GM21825 (cell line): ENCODE results near the gene TOM1L2.
"Not testable (repeated sequence)": the region's sequence is repeated elsewhere in the genome, so short reads cannot be mapped to it uniquely, and the experiment has no call there.

ENCODE experiments used
- ATAC-seq: cut with Tn5 transposase; IDR thresholded peaks from one replicate; pipeline ENCODE4 v1.9.1; 2021; ENCODE audit warnings: mild to moderate bottlenecking, moderate library complexity; ENCODE audit not compliant: unreplicated experiment

Gene TOM1L2

DNA sequence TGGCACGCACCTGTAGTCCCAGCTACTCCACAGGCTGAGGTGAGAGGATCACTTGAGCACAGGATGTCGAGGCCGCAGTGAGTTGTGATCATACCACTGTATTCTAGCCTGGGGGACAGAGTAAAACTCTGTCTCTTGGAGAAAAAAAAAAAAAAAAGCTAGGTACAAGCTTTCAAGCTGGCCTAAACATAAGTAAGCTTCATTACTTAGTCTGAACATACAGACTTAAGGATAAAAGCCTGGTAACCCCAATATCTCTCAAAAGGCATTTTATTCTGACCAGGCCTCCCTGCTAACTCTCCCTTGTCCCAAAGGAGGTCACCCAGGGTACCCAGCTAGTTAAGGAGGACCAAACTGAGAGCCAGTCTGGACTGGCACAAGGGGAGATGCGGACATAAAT is 46.2 kb downstream of the TOM1L2 start:
- no peak for ATAC-seq

DNA sequence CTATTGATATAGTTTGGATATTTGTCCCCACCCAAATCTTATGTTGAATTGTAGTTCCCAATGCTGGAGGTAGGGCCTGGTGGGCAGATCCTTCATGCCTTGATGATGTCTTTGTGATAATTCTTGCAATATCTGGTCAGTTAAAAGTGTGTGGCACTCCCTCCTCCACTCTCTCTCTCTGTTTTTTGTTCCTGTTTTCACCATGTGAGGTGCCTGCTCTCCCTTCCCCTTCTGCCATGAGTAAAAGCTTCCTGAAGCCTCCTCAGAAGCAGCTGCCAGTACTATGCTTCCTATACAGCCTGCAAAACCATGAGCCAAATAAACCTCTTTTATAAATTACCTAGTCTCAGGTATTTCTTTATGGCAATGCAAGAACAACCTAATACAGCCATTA is 47.3 kb downstream of the TOM1L2 start:
- no peak for ATAC-seq

DNA sequence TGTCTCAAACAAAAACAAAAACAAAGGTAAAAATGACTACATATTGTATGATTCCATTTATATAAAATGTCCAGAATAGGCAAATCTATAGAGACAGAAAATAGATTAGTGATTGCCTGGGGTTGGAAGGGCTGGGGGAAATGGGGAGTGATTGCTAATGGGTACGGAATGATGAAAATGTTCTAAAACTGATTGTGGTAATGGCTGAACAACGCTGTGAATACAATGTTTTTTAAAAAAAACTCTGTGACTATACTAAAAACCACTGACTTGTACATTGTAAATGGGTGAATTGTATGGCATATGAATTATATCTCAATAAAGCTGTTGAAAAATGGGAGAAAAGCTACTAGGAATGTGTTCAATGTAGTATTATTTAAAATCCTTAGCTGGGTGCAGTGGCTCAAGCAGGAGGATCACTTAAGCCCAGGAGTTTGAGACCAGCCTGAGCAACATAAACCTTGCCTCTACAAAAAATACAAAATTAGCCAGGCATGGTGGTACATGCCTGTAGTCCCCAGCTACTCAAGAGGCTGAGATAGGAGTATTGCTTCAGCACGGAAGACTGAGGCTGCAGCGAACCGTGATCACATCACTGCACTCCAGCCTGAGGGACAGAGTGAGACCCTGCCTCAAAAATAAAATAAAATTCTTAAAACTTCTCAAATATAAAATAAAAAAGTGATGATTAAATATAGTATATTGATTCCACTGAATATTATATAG is 47.9 kb downstream of the TOM1L2 start:
- no peak for ATAC-seq

DNA sequence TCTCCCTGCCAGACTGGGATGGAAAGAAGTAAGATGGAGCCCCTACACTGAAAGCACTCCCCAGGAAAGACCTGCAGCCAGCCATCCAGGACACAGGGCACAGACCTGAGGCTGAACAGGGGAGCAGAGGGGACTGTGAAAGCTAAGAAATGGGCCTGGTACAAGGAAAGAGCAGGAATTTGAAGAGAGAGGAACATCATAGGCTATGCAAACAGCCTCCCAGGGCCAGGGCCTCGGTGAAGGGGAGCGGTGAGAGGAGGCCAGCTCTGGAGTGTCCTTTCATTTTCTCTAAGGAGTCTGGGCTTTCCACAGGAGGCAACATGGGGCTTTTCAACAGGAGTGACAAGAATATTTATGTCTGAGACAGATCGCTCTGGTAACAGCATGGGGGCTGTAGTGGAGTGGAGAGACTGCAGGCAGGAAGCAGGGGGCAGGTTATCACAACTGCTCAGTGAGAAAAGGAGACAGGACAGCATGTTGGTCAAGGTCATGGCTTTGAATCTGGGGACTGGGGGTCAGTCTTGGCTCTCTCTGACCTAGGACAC is 50.1 kb downstream of the TOM1L2 start:
- no peak for ATAC-seq

DNA sequence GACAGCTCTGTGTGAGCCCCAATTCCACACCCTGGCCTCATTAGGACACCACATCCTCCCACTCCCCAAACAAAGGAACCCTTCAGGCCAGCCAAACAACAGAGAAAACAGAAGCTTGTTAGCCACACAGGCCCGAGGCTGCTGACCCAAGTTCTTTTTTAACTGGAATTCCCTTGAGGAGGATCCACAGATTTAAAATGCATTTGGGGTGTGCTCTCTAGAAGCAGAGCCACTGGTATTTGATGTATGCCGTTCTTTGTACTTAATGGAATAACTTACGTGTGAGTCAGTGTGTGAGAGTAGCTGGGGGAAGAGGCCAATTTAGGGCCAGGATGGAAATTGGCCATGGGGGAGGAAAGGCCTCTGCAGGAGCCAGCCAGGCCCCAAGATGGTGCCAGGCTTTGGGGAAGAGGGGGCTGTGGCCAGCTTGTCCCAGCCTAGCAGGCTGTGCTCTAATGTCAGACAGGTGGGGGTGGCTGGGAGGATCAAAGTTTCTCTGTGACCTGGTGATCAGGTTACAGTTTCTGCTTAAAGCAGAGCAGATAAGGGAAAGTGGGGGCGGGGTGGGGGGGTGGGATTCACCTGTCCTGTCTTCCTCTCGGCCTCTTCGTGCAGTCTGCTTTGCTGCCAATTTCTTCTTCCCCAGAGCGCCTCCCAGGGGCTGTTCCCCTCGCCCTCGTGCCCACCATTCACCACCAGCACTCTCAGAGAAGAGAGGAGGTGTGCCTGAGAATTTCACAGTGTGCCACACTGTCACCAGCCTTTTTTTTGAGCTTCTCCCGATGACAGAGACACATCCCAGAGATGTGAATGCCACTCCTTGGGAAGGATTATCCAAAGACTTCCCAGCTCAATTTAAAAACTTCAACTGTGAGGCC is 50.8 kb downstream of the TOM1L2 start:
- no peak for ATAC-seq

DNA sequence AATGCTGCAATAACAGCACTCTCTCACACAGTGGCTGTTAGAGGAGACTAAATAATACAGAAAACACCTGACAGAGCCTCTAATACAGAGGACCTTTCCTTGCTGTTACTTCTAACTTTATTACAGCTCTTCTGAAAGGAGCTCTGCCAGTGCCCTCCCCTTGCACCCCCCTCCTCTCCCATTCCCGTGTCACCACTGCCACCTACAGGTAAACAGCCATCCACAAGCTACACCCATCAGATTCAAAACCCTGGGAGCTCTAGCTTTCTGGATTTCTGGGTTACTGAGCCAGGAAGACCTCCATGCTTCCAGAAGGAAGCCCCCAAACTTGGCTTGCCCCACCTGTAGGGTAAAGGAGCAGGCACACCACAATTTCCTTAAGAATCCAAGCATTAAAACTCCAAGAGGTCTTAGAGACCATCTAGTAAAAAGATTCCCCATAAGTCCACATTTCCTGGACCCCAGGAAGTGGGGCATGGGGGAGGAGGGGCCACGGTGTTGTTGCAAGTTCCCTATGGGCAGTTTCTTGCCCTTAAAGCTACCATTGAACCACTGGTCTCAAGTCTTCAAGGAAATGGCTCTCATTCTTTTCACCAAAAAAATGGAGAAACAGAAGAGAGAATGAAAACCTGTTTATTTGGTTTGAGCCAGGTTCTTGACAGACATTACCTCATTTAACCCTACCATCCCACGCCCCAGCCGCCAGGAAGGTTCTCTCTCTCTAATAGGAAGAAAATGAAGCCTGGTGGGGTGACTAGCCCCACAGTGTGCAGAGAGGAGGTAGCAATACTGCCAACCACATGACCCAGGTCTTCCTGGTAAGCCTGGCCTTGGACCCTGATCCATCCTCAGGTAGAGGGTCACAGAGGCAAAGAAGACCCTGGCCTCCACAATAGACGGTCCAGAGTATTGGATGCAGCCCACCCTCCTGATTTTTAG is 52.8 kb downstream of the TOM1L2 start:
- ATAC-seq, result no peak

DNA sequence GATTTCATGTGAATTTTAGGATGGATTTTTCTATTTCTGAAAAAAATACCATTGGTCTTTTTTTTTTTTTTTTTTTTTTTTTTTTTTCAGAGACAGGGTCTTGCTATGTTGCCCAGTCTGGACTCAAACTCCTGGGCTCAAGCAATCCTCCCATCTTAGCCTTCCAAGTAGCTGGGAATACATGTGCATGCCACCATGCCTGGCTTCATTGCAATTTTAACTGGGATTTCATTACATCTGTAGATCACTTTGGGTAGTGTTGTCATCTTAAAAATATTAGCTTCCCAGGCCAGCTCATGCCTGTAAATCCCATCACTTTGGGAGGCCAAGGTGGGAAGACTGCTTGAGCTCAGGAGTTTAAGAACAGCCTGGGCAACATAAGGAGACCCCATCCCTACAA is 54.8 kb downstream of the TOM1L2 start:
- ATAC-seq, result no peak

DNA sequence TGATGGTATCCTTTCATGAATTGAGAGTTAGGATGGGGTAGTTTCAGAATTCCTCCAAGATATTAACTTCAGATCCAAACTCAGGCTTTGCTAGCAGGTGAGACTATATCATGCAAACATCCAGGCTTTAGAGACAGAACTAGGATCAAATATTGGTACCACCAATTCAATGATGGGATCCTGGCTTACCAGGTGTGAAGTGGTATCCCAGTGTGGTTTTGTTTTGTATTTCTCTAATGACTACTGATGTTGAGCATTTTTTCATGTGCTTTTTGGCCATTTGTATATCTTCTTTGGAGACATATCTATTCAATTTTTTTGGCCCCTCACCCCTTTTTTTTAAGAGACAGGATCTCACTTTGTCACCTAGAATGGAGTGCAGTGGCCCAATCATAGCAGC is 57.0 kb downstream of the TOM1L2 start:
- no peak for ATAC-seq

DNA sequence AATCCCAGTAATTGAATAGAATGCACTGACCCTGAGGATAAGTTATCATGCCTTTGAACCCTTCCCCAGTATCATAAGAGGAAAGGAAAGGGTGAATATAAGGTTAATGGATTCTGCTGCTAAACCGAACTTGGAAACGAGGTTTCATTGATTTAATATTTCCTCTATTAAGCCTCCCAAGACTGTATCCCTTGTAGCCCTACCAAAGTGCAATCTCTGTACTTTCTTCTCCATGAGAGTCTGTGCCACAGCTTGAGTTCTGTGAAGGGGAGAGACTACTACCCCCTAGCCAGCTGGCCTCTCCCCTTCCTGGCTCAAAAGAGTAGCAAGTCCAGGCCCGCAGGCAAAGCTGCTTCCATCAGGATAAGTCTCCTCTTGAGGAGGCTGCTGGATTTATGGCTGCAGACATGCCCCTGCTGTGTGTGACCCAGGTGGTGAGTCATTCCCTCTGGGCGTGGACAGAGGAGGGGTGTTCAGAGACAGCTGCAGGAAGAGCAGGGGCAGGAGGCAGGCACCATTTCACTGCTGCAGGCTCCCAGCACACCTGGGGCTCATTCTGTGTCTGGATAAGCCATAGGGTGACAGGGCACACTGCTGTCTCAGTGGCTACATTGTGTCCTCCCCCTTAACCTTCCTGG is 58.4 kb downstream of the TOM1L2 start:
- no peak for ATAC-seq

DNA sequence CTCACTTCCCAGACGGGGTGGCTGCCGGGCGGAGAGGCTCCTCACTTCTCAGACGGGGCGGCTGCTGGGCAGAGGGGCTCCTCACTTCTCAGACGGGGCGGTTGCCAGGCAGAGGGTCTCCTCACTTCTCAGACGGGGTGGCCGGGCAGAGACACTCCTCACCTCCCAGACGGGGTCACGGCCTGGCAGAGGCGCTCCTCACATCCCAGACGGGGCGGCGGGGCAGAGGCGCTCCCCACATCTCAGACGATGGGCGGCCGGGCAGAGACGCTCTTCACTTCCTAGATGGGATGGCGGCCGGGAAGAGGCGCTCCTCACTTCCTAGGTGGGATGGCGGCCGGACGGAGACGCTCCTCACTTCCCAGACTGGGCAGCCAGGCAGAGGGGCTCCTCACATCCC is 59.9 kb downstream of the TOM1L2 start:
- not testable (repeated sequence) for ATAC-seq

DNA sequence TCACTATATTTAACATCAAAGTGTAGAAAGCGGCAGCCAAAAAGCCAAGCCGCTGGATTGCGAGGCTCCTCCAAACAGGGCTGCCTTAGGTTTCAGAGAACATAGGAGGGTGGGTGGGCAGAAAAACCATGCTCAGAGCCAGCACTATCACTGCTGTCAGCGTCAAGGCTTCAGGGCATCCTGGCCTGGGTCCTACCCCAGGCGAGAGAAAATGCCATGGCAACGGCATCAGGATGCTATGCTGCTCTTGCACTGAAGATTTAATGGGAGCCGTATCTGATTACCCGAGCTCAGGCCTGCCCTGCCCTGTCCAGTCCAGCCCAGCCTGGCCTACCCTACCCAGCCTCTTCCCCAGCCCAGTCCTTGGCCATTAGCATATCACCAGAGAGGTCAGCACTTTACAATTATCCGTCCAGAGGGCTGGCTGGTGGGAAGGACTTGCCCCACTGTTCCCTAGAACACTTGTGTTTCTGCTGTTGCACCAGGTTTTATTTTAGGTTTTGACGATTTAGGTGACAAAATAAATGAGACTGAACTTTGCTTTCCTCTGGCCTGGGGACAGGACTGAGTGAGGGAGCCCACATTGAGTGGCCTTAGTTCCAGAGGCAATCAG is 61.1 kb downstream of the TOM1L2 start:
- ATAC-seq, result no peak

DNA sequence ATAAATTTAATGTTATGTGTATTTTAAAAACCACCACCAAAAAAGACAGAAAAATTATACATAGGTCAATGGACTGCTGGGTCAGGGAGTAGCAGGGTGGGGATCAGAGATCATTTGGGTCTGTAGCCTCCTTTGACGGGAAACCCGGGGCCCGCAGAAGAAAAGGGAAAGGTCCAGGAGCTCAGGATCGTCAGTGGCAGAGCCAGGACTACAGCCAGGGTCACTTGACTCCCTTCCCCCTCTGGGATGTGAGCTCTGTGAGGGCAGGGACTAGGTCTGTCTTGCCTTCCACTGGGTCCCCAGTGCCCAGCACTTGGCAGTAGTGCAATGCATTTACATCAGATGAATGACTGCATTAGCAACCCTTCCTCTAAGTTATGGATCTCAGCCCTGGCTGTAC is 62.1 kb downstream of the TOM1L2 start:
- no peak for ATAC-seq

DNA sequence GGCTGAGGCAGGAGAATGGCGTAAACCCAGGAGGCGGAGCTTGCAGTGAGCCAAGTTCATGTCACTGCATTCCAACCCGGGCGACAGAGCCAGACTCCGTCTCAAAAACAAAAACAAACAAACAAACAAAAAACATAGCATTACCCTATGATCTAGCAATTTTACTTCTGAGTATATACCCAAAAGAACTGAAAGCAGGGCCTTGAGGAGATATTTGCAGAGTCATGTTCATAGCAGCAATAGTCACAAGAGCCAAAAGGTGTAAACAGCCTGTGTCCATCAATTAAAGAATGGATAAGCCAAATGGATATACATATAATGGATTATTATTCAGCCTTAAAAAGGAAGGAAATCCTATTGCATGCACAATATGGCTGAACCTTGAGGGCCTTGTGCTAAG is 63.1 kb downstream of the TOM1L2 start:
- no peak for ATAC-seq

DNA sequence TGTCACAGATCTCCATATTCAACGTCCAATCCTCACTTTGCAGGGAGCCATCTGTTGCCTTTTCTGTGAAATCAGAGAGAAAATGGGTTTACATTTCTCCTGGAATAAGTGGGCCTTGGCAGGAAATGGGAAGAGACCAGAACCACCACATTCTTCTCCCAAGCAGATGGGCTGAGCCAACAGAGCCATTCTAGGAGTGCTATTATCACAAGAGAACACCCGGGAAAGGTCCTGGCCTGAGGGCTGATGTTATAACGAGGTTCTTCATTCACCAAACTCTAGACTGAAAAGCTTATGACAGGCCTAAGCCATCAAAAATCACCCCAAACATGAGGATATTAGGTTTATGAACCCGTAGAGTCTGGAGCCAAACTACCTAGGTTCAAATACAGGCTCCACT is 64.7 kb downstream of the TOM1L2 start:
- no peak for ATAC-seq

DNA sequence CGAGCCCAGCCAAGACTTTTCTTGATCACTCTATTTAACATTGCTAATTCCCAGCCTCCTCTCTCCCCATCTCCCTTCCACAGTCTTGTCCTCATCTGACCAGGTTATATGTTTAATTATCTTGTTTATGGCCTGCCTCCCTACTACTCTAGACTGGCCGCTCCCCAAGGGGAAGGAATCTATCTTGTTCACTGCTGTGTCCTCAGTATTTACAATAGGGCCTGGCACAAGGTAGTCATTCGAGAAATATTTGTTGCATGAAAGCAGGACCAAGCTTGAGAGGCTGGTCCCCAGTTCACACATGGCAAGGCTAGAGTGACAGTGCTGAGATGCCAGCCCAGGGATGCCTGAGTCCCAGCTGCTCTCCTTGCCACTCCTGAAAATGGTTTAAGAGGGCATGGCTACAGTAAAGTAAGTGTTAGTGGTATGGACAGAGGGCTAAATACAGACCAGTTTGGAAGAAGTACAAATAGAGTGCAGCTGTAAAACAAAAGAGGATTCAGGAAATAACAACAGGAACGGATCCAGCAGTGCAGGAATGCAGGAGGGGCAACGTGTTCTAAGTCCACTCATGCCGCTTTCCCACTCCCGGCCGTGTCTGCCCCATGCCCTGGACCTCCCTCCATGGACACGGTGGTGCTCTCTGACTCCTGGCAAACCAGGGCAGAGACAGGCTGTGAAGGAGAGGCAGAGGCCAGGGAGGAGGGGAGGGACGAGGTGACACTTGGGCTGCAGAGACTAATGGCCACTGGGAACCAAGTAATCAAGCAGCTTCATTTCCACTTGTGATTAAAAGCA is 65.6 kb downstream of the TOM1L2 start:
- ATAC-seq, result no peak

DNA sequence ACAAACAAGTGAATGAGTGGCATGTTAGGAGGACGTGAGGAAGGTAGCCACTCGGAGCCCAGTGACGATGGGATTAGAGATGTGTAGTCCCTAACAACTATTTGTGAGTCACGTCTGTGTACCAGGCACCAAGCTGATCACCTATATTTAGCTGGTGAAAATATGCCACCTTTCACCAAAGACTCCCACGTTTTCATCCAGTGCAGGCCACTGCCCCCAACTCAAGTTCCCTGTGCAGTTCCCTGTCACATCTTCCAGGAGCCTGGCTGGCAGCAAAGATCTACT is 67.2 kb downstream of the TOM1L2 start:
- no peak for ATAC-seq

DNA sequence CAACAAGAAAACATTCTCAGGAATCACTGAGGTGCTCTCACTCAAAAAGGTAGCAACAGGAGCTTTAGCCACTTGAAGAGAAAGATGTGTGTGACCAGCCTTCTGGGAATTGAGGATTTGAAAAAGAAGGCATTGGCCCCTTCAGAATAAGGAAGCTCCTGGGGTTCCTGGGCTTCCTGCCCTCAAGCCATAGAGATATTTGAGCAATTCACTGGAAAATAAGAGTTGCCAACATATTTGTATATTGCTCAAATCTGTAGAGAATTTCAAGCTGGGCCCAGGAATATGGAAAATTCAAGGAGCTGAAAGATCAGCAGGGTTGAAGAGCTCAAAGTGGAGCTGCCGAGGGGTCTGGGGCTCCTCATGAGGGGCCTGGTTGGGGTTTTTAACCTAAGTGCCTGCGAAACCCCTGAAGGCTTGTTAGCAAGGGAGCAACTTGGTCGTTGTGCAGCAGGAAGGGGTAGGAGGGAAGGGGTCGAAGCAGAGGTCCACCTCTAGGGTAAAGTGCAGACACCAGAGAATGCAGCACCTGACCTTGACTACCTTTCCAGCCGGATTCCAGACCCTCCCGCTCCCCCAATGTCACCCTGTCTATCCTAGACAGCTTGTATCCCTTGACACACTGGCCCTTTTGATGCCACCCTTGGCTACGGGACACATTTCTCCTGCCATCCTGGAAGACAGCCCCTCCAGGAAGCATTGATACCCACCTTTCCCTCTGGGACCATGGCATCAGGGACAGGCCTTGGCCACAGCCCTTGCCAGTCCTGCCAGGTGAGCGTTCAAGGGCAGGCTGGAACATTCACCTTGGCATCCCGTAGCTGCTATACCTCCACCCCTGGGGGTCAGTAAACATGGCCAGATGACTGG is 67.8 kb downstream of the TOM1L2 start:
- ATAC-seq, result no peak

DNA sequence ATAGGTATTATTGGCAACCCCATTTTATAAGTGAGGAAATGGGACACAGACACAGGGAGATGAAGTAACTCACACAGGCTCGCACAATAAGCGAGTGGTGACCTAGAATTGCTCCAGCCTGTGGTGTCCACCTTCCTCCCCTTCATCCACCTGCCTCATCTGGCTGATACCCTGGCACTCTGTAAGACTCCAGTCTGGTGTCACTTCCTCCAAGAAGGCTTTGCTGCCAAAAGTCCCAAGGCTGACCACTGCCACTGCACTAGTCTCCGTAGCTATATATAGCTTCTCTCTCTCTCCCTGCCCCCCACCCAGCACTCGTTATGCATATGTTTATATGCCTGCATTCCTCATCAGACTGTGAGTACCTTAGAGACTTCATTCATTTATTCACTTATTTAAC is 69.3 kb downstream of the TOM1L2 start:
- ATAC-seq, result no peak

DNA sequence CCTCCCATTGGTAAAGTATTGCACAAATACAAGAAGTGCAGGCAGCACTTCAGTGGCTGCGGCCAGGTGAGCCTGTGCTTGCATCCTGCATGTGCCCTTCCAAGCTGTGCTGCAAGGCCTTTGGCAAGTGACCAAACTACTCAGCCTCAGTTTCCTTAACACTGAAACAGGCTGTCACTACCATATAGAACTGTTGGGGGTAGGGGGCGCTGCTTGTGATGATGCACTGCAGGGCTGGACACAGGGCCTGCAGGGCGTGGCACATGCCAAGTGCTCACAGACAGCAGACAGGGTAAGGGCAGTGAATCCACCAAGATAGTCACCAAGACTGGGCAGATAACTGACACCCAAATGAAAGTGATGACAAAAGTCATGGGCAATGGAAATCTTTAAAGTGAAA is 69.8 kb downstream of the TOM1L2 start:
- no peak for ATAC-seq
